ENCODE data around the gene SERPINA10. TPM values are rescaled to one million over a fixed set of nuclear protein-coding genes. Genes with fewer than 3 reads are reported as not detected.
"Not testable (repeated sequence)": the region's sequence is repeated elsewhere in the genome, so short reads cannot be mapped to it uniquely, and the experiment has no call there.

SERPINA10 gene
- total RNA-seq, 1 donor from 2014 or later, result not detected

- intact Hi-C loops (cut with micrococcal nuclease), result no loop called here
- Histone ChIP-seq H3K27me3 (ENCODE audit: low read depth) (peaks cover 40% of the 10 kb centered on the region), H3K36me3 (no peaks in the 10 kb centered on the region), H3K9me3 (replicated peaks) (no peaks in the 10 kb centered on the region), H3K4me3 (no peak overlapping the region), H3K27ac (replicated peaks) (no peak overlapping the region), H3K4me1 (no peaks in the 10 kb centered on the region)
- DNase-seq, result no peak
- no peak for TF ChIP-seq CTCF (IDR thresholded peaks at IDR 0.05; ENCODE audit: borderline replicate concordance)
These were observed 14.3 kb downstream of the SERPINA10 start for GRCh38 chr14:94278731-94279130.

- DNase-seq; H3K36me3 ChIP-seq; H3K27ac ChIP-seq (replicated peaks); H3K9me3 ChIP-seq (replicated peaks); H3K4me1 ChIP-seq; intact Hi-C loops (cut with micrococcal nuclease); H3K4me3 ChIP-seq: not testable (repeated sequence)
- peaks cover 52% of the 10 kb centered on the region for H3K27me3 ChIP-seq (ENCODE audit: low read depth)
These were observed 16.0 kb downstream of the SERPINA10 start for GRCh38 chr14:94276898-94277561.

GRCh38 chr14:94269156-94269555 lies 23.9 kb downstream of the SERPINA10 start:
- no peak for TF ChIP-seq CTCF (IDR thresholded peaks at IDR 0.05; ENCODE audit: borderline replicate concordance)
- Histone ChIP-seq H3K36me3 (no peaks in the 10 kb centered on the region), H3K27ac (replicated peaks) (no peak overlapping the region), H3K27me3 (ENCODE audit: low read depth) (peaks cover 36% of the 10 kb centered on the region), H3K9me3 (replicated peaks) (no peaks in the 10 kb centered on the region), H3K4me1 (no peaks in the 10 kb centered on the region), H3K4me3 (no peak overlapping the region)
- intact Hi-C loops (cut with micrococcal nuclease), result no loop called here
- DNase-seq, result no peak

- H3K36me3 ChIP-seq; H3K4me1 ChIP-seq; H3K9me3 ChIP-seq (replicated peaks); DNase-seq; H3K4me3 ChIP-seq; H3K27ac ChIP-seq (replicated peaks); intact Hi-C loops (cut with micrococcal nuclease): not testable (repeated sequence)
- peaks cover 36% of the 10 kb centered on the region for H3K27me3 ChIP-seq (ENCODE audit: low read depth)
These were observed 24.5 kb downstream of the SERPINA10 start for GRCh38 chr14:94268582-94268981.

GRCh38 chr14:94267352-94267751 lies 25.7 kb downstream of the SERPINA10 start:
- peaks cover 28% of the 10 kb centered on the region for H3K27me3 ChIP-seq (ENCODE audit: low read depth)
- no peaks in the 10 kb centered on the region for H3K36me3 ChIP-seq
- no peak overlapping the region for H3K4me3 ChIP-seq
- no peak for DNase-seq
- intact Hi-C loops (cut with micrococcal nuclease), result no loop called here
- no peak for TF ChIP-seq CTCF (IDR thresholded peaks at IDR 0.05; ENCODE audit: borderline replicate concordance)
- H3K4me1 ChIP-seq, result no peaks in the 10 kb centered on the region
- peaks cover 14% of the 10 kb centered on the region for H3K9me3 ChIP-seq (replicated peaks)
- H3K27ac ChIP-seq (replicated peaks), result no peak overlapping the region

GRCh38 chr14:94264195-94264594 lies 28.9 kb downstream of the SERPINA10 start:
- H3K27ac ChIP-seq (replicated peaks); intact Hi-C loops (cut with micrococcal nuclease); H3K4me3 ChIP-seq; H3K4me1 ChIP-seq; H3K27me3 ChIP-seq (ENCODE audit: low read depth); DNase-seq; H3K36me3 ChIP-seq: not testable (repeated sequence)
- peaks cover 22% of the 10 kb centered on the region for H3K9me3 ChIP-seq (replicated peaks)

- peaks cover 8% of the 10 kb centered on the region for H3K27me3 ChIP-seq (ENCODE audit: low read depth)
- H3K36me3 ChIP-seq, result no peaks in the 10 kb centered on the region
- TF ChIP-seq CTCF (IDR thresholded peaks at IDR 0.05; ENCODE audit: borderline replicate concordance), result no peak
- intact Hi-C loops (cut with micrococcal nuclease), result no loop called here
- H3K9me3 ChIP-seq (replicated peaks), result no peaks in the 10 kb centered on the region
- no peak overlapping the region for H3K4me3 ChIP-seq
- no peak overlapping the region for H3K27ac ChIP-seq (replicated peaks)
- DNase-seq, result no peak
- H3K4me1 ChIP-seq, result no peaks in the 10 kb centered on the region
These were observed 48.9 kb downstream of the SERPINA10 start for GRCh38 chr14:94244182-94244581.
